Measurements from ENCODE around the gene TLE2.

GRCh38 chr19:3042621-3043267 is 13.7 kb upstream of the TLE2 start:
- TF ChIP-seq, protein P1, sequence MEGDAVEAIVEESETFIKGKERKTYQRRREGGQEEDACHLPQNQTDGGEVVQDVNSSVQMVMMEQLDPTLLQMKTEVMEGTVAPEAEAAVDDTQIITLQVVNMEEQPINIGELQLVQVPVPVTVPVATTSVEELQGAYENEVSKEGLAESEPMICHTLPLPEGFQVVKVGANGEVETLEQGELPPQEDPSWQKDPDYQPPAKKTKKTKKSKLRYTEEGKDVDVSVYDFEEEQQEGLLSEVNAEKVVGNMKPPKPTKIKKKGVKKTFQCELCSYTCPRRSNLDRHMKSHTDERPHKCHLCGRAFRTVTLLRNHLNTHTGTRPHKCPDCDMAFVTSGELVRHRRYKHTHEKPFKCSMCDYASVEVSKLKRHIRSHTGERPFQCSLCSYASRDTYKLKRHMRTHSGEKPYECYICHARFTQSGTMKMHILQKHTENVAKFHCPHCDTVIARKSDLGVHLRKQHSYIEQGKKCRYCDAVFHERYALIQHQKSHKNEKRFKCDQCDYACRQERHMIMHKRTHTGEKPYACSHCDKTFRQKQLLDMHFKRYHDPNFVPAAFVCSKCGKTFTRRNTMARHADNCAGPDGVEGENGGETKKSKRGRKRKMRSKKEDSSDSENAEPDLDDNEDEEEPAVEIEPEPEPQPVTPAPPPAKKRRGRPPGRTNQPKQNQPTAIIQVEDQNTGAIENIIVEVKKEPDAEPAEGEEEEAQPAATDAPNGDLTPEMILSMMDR (IDR thresholded peaks at IDR 0.05) = no peak
- TF ChIP-seq POLR2AphosphoS5 (IDR thresholded peaks at IDR 0.05) = no peak

Data from suprapubic skin (tissue), 3 donors.